Skeletal muscle tissue (tissue), 4 donors: Measurements from ENCODE around the gene CASP12. TPM values are rescaled to one million over a fixed set of nuclear protein-coding genes. Genes with fewer than 3 reads are reported as not detected.

Experiments used
- H3K27ac ChIP-seq: one replicate; pipeline ENCODE4 v1.7.0; 2013; ENCODE audit warnings: mild to moderate bottlenecking, low read depth, low read length, inconsistent platforms
- H3K27me3 ChIP-seq, 3 donors: one replicate each; pipeline ENCODE4 v1.7.0; 2013; ENCODE audit warnings: low read length in 3 of 3; ENCODE audit not compliant: control insufficient read depth in 3 of 3, insufficient read depth in 3 of 3
- H3K36me3 ChIP-seq, 3 donors: one replicate each; pipeline ENCODE4 v1.7.0; 2013; ENCODE audit warnings: low read length in 3 of 3; ENCODE audit not compliant: control insufficient read depth in 3 of 3, insufficient read depth in 3 of 3
- H3K4me1 ChIP-seq, 3 donors: one replicate each; pipeline ENCODE4 v1.7.0; 2013; ENCODE audit warnings: low read length in 3 of 3, mild to moderate bottlenecking in 3 of 3; ENCODE audit not compliant: control insufficient read depth in 3 of 3, insufficient read depth in 3 of 3
- H3K4me3 ChIP-seq, 3 donors: one replicate each; pipeline ENCODE4 v1.7.0; 2013; ENCODE audit warnings: low read length in 3 of 3
- H3K9ac ChIP-seq, 3 donors: one replicate each; pipeline ENCODE4 v1.7.0; 2013; ENCODE audit warnings: low read length in 3 of 3, mild to moderate bottlenecking in 3 of 3, moderate library complexity in 2 of 3, low read depth in 1 of 3
- H3K9me3 ChIP-seq, 3 donors: one replicate each; pipeline ENCODE4 v1.7.0; 2013; ENCODE audit warnings: low read length in 3 of 3; ENCODE audit not compliant: control insufficient read depth in 3 of 3
- total RNA-seq: library from RNA; depleted of rRNA; stranded (reverse); fragments of >200 nt; gene quantifications from one replicate; pipeline ENCODE4 v1.2.3, GENCODE V29; 2014
- donor health status: Osteomylitis.

The CASP12 gene
- total RNA-seq, 1 donor from 2014 or later: 0.52 TPM

GRCh38 chr11:104918113-104918824 is 20.0 kb upstream of the CASP12 start:
- H3K4me3 ChIP-seq: peak overlapping the region; percentile 45 to 63 (median 62)
- no peaks in the 10 kb centered on the region for H3K9me3 ChIP-seq
- peak overlapping the region; percentile 4 to 54 (median 48) for H3K9ac ChIP-seq
- H3K4me1 ChIP-seq: peaks cover 0 to 12% (median 3%) of the 10 kb centered on the region in 3 donors
- H3K36me3 ChIP-seq: no peaks in the 10 kb centered on the region
- H3K27ac ChIP-seq: peak overlapping the region; percentile 62
- H3K27me3 ChIP-seq: no peaks in the 10 kb centered on the region

GRCh38 chr11:104917271-104918112 is 19.2 kb upstream of the CASP12 start:
- no peaks in the 10 kb centered on the region for H3K36me3 ChIP-seq
- peak overlapping the region; percentile 62 for H3K27ac ChIP-seq
- peak overlapping the region; percentile 45 to 63 (median 62) for H3K4me3 ChIP-seq
- H3K9me3 ChIP-seq: no peaks in the 10 kb centered on the region
- H3K27me3 ChIP-seq: no peaks in the 10 kb centered on the region
- peaks cover 0 to 12% (median 3%) of the 10 kb centered on the region in 3 donors for H3K4me1 ChIP-seq
- H3K9ac ChIP-seq: peak overlapping the region; percentile 4 to 54 (median 48)

- no peak overlapping the region for H3K9ac ChIP-seq
Measured at GRCh38 chr11:104916442-104916841, 18.2 kb upstream of the CASP12 start.

GRCh38 chr11:104912102-104912501 is 13.8 kb upstream of the CASP12 start:
- Histone ChIP-seq H3K9me3 (no peaks in the 10 kb centered on the region), H3K4me1 (peaks cover 0 to 8% (median 3%) of the 10 kb centered on the region in 3 donors), H3K36me3 (no peaks in the 10 kb centered on the region)

More at GRCh38 chr11:104916442-104916841, 18.2 kb upstream of the CASP12 start:
- no peaks in the 10 kb centered on the region for H3K27me3 ChIP-seq
- H3K27ac ChIP-seq: peak overlapping the region; percentile 62
- no peaks in the 10 kb centered on the region for H3K36me3 ChIP-seq
- H3K4me3 ChIP-seq: peak overlapping the region in 1 of 3 donors; percentile 2
- H3K9me3 ChIP-seq: no peaks in the 10 kb centered on the region
- peaks cover 0 to 12% (median 3%) of the 10 kb centered on the region in 3 donors for H3K4me1 ChIP-seq

GRCh38 chr11:104908186-104908531 is 9.9 kb upstream of the CASP12 start:
- Histone ChIP-seq H3K4me1 (no peaks in the 10 kb centered on the region), H3K27me3 (no peaks in the 10 kb centered on the region), H3K9ac (no peak overlapping the region), H3K36me3 (peaks cover 0 to 3% (median 2%) of the 10 kb centered on the region in 3 donors), H3K9me3 (no peaks in the 10 kb centered on the region), H3K4me3 (no peak overlapping the region), H3K27ac (no peak overlapping the region)

More at GRCh38 chr11:104912102-104912501, 13.8 kb upstream of the CASP12 start:
- H3K9ac ChIP-seq: no peak overlapping the region
- no peak overlapping the region for H3K27ac ChIP-seq
- H3K4me3 ChIP-seq: no peak overlapping the region
- no peaks in the 10 kb centered on the region for H3K27me3 ChIP-seq

- Histone ChIP-seq H3K27ac (no peak overlapping the region), H3K36me3 (peaks cover 0 to 3% (median 2%) of the 10 kb centered on the region in 3 donors), H3K4me3 (no peak overlapping the region), H3K9me3 (no peaks in the 10 kb centered on the region), H3K27me3 (no peaks in the 10 kb centered on the region), H3K9ac (no peak overlapping the region), H3K4me1 (no peaks in the 10 kb centered on the region)
Measured at GRCh38 chr11:104907521-104908185, 9.4 kb upstream of the CASP12 start.

- no peak overlapping the region for H3K4me3 ChIP-seq
- no peaks in the 10 kb centered on the region for H3K4me1 ChIP-seq
- no peak overlapping the region for H3K9ac ChIP-seq
- H3K27ac ChIP-seq: no peak overlapping the region
- H3K27me3 ChIP-seq: no peaks in the 10 kb centered on the region
- H3K36me3 ChIP-seq: peaks cover 0 to 3% (median 2%) of the 10 kb centered on the region in 3 donors
- no peaks in the 10 kb centered on the region for H3K9me3 ChIP-seq
Measured at GRCh38 chr11:104905271-104905670, 7.0 kb upstream of the CASP12 start.

- Histone ChIP-seq H3K4me1 (peaks cover 0 to 11% (median 0%) of the 10 kb centered on the region in 3 donors), H3K36me3 (no peaks in the 10 kb centered on the region), H3K9me3 (no peaks in the 10 kb centered on the region), H3K27ac (peak overlapping the region; percentile 52), H3K9ac (no peak overlapping the region), H3K4me3 (no peak overlapping the region), H3K27me3 (no peaks in the 10 kb centered on the region)
Measured at GRCh38 chr11:104899226-104899625, 966 bp upstream of the CASP12 start.

- Histone ChIP-seq H3K9ac (peak overlapping the region in 1 of 3 donors; percentile 43), H3K9me3 (no peaks in the 10 kb centered on the region), H3K4me3 (peak overlapping the region in 2 of 3 donors; percentile 42 to 66), H3K4me1 (peaks cover 0 to 11% (median 0%) of the 10 kb centered on the region in 3 donors), H3K27me3 (no peaks in the 10 kb centered on the region), H3K27ac (peak overlapping the region; percentile 52), H3K36me3 (no peaks in the 10 kb centered on the region)
Measured at GRCh38 chr11:104898685-104899013, 389 bp upstream of the CASP12 start.
